Transverse colon (tissue), 4 donors: ENCODE data around the gene FAM98A. TPM values are rescaled to one million over a fixed set of nuclear protein-coding genes. Genes with fewer than 3 reads are reported as not detected.

Experiments
- DNase-seq: peaks from one replicate; pipeline ENCODE4 v3.0.0-alpha.2; 2019
- H3K27ac ChIP-seq, 4 donors: fragments of 200-600 bp; sonication (generic); 2 replicates each; pipeline ENCODE4 v1.5.1; 2016 to 2018; ENCODE audit warnings: inconsistent platforms in 4 of 4
- H3K27me3 ChIP-seq: fragments of 200-600 bp; sonication (generic); 2 replicates; pipeline ENCODE4 v1.5.1; 2017; ENCODE audit warnings: inconsistent platforms
- H3K36me3 ChIP-seq, 4 donors: fragments of 200-600 bp; sonication (generic); 2 replicates each; pipeline ENCODE4 v1.5.1; 2017 to 2019; ENCODE audit warnings: inconsistent platforms in 4 of 4
- H3K4me1 ChIP-seq, 4 donors: fragments of 200-600 bp; sonication (generic); 2 replicates each; pipeline ENCODE4 v1.5.1; 2017 to 2020; ENCODE audit warnings: inconsistent platforms in 4 of 4
- H3K4me3 ChIP-seq, 4 donors: fragments of 200-600 bp; sonication (generic); 1 replicate in 1 of 4; 2 replicates in 3 of 4; pipeline versions ENCODE4 v1.5.1 to v1.6.1; 2017 to 2019; ENCODE audit warnings: inconsistent platforms in 4 of 4
- H3K9me3 ChIP-seq, 2 donors: fragments of 200-600 bp; sonication (generic); 2 replicates each; pipeline ENCODE4 v1.5.1; 2017 to 2019; ENCODE audit warnings: inconsistent platforms in 2 of 2
- CTCF ChIP-seq, 5 experiments: fragments of 200-600 bp in 3 of 5; fragments of 450-650 bp in 2 of 5; sonication (generic) in 3 of 5; IDR thresholded peaks; 1 replicate in 2 of 5; 2 replicates in 3 of 5; pipeline ENCODE4 v1.5.1; 2016 to 2017; ENCODE audit warnings: antibody characterized with exemption in 5 of 5, inconsistent platforms in 3 of 5, mild to moderate bottlenecking in 2 of 5, moderate library complexity in 1 of 5
- EP300 ChIP-seq: sonication (generic); formaldehyde crosslinking; IDR thresholded peaks from one replicate; pipeline ENCODE4 v1.6.1; 2017; ENCODE audit warnings: antibody characterized with exemption, low read depth
- POLR2A ChIP-seq: fragments of 450-650 bp; IDR thresholded peaks from one replicate; pipeline ENCODE4 v1.6.1; 2016; ENCODE audit warnings: antibody characterized with exemption, mild to moderate bottlenecking, moderate library complexity
- POLR2AphosphoS5 ChIP-seq, 3 donors: sonication (generic); formaldehyde crosslinking; IDR thresholded peaks; one replicate each; pipeline ENCODE4 v1.6.1; 2016; ENCODE audit warnings: antibody characterized with exemption in 3 of 3
- WGBS, 2 donors: methylation state at CpG; one replicate each; pipeline ENCODE4 v1.1.5; 2018; ENCODE audit warnings: low coverage in 1 of 2; 5-methylcytosine and 5-hydroxymethylcytosine counted together
- in situ Hi-C, 4 donors: fragments of 200-750 bp; cut with MboI; loops; one replicate each; pipeline versions ENCODE4 v1.15.0 to v1.15.1; 2017; ENCODE audit warnings: low sequenced_read_pairs in 3 of 4, low pct_ligation_motif_present in 1 of 4, low pct_unique_long_range_greater_than_20kb in 1 of 4
- intact Hi-C: fragments of 100-400 bp; cut with DNase I; formaldehyde crosslinking; loops from one replicate; pipeline ENCODE4 v1.15.1; 2023; ENCODE audit warnings: low total_unique reads
- total RNA-seq, 4 donors: library from RNA; depleted of rRNA; stranded (reverse); fragments of >200 nt; gene quantifications; one replicate each; pipeline ENCODE4 v1.1.0, GENCODE V29; 2016

The FAM98A gene
- total RNA-seq, 4 donors from 2014 or later: 13.1 to 30.3 (median 25.5) TPM

GRCh38 chr2:33599943-33600192 lies 769 bp upstream of the FAM98A start:
- intact Hi-C loops: no loop called here
- Histone ChIP-seq H3K4me3 (peak overlapping the region in 3 of 4 donors; percentile 91 to 99 (median 95)), H3K27ac (peak overlapping the region; percentile 86 to 91 (median 88)), H3K9me3 (no peaks in the 10 kb centered on the region), H3K27me3 (no peaks in the 10 kb centered on the region), H3K4me1 (peaks cover 0 to 36% (median 13%) of the 10 kb centered on the region in 4 donors), H3K36me3 (peaks cover 0 to 4% (median under 1%) of the 10 kb centered on the region in 4 donors)
- 0 to 7% methylated on average over 3 of the region's 3 CpGs for WGBS, 2 donors
- no peak for DNase-seq
- TF ChIP-seq POLR2A: no peak
- no peak for TF ChIP-seq CTCF (IDR thresholded peaks at IDR 0.05)
- in situ Hi-C loops: loop anchor here in 1 of 4 donors (25.0 kb wide), 1 partner anchor 563 kb away; no protein-coding TSS in a partner anchor

- DNase-seq: peak; percentile 45
- H3K4me3 ChIP-seq: peak overlapping the region; percentile 48 to 99 (median 93)
- H3K4me1 ChIP-seq: peaks cover 0 to 36% (median 13%) of the 10 kb centered on the region in 4 donors
- H3K27me3 ChIP-seq: no peaks in the 10 kb centered on the region
- peaks cover 0 to 10% (median 4%) of the 10 kb centered on the region in 4 donors for H3K36me3 ChIP-seq
- TF ChIP-seq POLR2AphosphoS5 (IDR thresholded peaks at IDR 0.05): no peak
- TF ChIP-seq EP300: no peak
- TF ChIP-seq CTCF (IDR thresholded peaks at IDR 0.05): no peak
- TF ChIP-seq POLR2A: no peak
- intact Hi-C loops (no loop called here), in situ Hi-C loops (loop anchor here in 1 of 4 donors (25.0 kb wide), 1 partner anchor 561 kb away; no protein-coding TSS in a partner anchor)
- WGBS, 2 donors: 0% methylated on average over 7 to 23 of the region's 23 CpGs
- H3K27ac ChIP-seq: peak overlapping the region; percentile 86 to 91 (median 88)
- H3K9me3 ChIP-seq: no peaks in the 10 kb centered on the region
These were observed 431 bp downstream of the FAM98A start for GRCh38 chr2:33598561-33599174.

GRCh38 chr2:33597026-33597425 lies 2.1 kb downstream of the FAM98A start:
- WGBS, 2 donors: 75 to 94% methylated on average over 3 of the region's 3 CpGs
- no peak overlapping the region for H3K27ac ChIP-seq
- peaks cover 0 to 36% (median 13%) of the 10 kb centered on the region in 4 donors for H3K4me1 ChIP-seq
- TF ChIP-seq EP300: no peak
- no peak for TF ChIP-seq POLR2A
- no peak for TF ChIP-seq POLR2AphosphoS5 (IDR thresholded peaks at IDR 0.05)
- no peak for TF ChIP-seq CTCF (IDR thresholded peaks at IDR 0.05)
- H3K27me3 ChIP-seq: no peaks in the 10 kb centered on the region
- DNase-seq: no peak
- peaks cover 0 to 24% (median 10%) of the 10 kb centered on the region in 4 donors for H3K36me3 ChIP-seq
- no peak overlapping the region for H3K4me3 ChIP-seq
- H3K9me3 ChIP-seq: no peaks in the 10 kb centered on the region
- intact Hi-C loops (no loop called here), in situ Hi-C loops (loop anchor here in 1 of 4 donors (25.0 kb wide), 1 partner anchor 560 kb away; no protein-coding TSS in a partner anchor)

GRCh38 chr2:33595385-33595784 lies 3.7 kb downstream of the FAM98A start:
- no peak overlapping the region for H3K27ac ChIP-seq
- H3K36me3 ChIP-seq: peaks cover 0 to 34% (median 17%) of the 10 kb centered on the region in 4 donors
- no peak for DNase-seq
- H3K4me1 ChIP-seq: peaks cover 0 to 36% (median 13%) of the 10 kb centered on the region in 4 donors
- WGBS, 2 donors: 67 to 71% methylated on average over 3 of the region's 3 CpGs
- in situ Hi-C loops (loop anchor here in 1 of 4 donors (25.0 kb wide), 1 partner anchor 558 kb away; no protein-coding TSS in a partner anchor), intact Hi-C loops (no loop called here)
- H3K9me3 ChIP-seq: no peaks in the 10 kb centered on the region
- no peaks in the 10 kb centered on the region for H3K27me3 ChIP-seq
- H3K4me3 ChIP-seq: no peak overlapping the region
- no peak for TF ChIP-seq POLR2A
- TF ChIP-seq CTCF (IDR thresholded peaks at IDR 0.05): no peak
- no peak for TF ChIP-seq EP300
- no peak for TF ChIP-seq POLR2AphosphoS5 (IDR thresholded peaks at IDR 0.05)
